GM19099 (cell line): Measurements from ENCODE around the gene XIRP2.

ENCODE experiments used
- POLR2A ChIP-seq: IDR thresholded peaks from 3 replicates; pipeline ENCODE4 v1.6.1; 2011; ENCODE audit warnings: low read depth; ENCODE audit not compliant: insufficient read length; ENCODE audit errors: extremely low read depth

Gene XIRP2

DNA sequence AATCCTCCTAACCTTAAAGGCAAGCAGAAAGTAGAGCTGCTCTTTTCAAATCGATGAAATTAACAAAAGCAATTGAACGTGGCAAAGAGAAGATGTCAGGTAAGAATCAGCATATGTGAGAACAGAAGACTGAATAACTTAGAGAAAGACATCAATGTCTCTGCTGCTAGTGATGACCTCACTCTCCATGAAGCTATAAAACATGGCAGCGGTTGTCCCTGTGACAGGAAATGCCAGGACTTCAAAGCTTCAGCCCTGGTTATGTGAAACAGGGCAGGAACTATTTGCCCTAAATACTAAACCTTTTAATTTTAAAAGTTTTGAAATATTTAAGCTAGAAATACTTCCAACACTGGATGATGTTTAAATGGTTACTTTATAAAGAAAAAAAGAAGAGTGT lies 383.7 kb downstream of the XIRP2 start:
- TF ChIP-seq POLR2A: no peak

DNA sequence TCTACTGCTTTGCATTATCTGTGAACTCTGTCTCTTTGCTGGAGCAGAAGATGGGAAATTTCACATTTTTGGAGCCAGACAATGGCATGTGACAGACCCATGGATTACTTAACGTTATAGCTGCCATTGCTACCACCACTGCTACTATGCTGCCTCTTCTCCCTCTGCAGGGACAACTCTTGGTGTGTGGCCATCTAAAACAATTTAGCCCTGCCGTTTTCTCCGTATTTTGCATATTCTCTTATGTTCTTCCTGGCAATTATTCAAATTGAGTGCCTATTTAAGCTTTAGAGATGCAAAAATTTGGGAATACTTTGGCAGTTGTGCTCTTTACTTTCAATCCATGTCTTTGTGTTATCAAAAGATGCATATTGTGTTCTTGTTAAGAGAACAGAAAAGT lies 386.8 kb downstream of the XIRP2 start:
- TF ChIP-seq POLR2A: no peak

DNA sequence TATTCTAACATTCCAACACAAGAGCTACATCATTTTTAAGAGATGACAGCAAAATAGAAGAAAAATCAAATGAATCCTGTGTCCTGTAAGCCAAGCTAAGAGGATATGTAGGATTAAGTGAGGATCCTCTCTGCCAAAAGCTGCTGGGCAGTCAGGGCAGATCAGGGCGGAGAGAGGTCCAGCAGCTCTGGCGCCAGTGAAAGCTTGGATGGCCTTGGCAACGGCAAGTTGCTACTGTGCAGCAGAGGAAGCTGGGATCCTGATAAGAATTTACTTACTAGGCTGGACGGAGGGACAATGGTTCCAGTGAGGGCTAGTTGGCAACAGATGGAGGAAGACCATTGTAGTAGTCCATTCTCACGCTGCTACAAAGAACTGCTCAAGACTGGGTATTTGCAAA lies 391.5 kb downstream of the XIRP2 start:
- TF ChIP-seq POLR2A: no peak

DNA sequence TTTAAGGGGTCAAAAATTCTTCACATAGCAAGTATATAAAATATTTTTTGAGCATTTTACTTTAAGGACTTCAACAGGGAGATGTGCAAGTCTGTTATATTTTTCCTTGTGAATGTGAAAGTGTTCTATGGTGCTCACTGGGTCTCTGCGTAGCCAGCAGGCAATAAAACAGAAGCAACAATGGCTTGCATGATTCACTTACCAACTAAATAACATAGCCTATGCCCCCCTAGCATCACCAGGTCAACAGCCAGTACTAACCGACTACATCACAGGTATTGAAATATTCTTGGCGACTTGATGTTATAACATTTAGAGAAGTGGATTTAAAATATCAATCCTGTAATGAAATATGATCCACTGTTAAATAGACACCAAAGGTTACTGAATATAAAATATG lies 398.9 kb downstream of the XIRP2 start:
- TF ChIP-seq POLR2A: no peak

DNA sequence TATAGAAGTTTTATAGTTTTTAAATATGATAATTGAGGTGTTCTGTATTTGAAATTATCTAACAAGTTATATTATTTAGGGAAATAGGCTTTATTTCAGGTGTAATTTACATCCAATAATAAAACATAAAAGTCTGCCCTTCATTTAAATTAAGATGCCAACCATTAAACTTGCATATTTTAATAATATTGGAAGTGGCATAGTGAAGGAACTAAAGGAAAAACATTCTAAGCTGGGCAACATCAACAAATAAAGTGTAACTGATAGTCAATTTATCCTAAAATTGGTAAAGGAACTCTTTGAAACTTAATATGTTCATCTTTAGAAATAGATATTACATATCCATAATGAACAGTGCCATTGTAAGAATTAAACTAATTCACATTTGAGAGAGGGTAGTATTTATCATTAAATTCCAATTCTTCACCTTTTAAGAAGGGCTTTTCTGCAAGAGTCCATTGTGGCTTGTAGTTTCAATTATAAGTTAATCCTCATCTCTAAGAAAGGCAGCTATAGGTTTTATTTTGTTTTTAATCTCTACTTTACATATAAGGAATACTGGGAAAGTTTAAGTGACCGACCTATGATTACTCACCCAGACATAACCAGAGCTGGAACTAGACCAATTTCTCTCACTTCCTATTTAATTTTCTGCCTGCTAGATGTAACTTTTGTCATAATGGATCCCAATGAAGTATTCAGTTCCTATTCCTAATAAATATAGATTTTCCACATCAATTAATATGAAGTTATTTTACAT lies 401.6 kb downstream of the XIRP2 start:
- no peak for TF ChIP-seq POLR2A

DNA sequence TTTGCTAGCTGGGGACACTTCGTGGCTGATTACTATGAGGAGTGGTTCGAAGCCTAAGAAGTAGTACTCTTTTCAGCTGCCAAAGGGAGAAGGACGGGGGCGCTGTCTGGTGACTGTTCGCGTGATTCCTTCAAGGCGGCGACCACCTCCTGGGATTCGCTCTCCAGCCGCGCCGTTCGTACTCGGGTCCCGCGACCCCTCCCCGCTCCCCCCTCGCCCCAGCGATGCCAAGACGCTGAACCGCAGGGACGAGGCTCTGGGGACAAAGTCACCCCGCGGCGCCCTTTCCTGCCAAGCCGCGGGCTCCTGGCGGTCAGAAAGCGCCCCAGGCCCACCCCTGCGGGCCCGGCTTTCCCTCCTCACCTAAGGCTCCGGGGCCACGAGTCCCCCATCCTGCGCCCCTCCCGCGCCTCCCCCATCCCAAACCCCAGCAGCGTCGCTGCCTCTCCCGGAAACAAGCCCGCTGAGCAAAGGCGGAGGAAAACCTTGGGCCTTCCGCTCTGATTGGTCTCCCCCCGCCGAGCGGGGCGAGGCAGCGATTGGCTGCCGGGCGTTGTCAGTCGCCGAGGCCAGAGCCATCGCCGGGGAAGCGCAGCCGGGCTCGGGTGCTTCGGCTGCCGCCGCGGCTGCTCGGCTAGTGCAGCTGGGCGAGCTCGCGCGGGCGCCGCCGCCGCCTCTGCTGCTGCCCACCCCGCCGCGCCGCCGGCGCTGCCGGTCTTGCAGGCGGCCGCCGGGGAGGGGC lies 404.3 kb downstream of the XIRP2 start, which contains the start of gene B3GALT1:
B3GALT1 (plus strand) TSS at position 572 of the 742 bp plus-strand sequence.
- peak; percentile 26 for TF ChIP-seq POLR2A

DNA sequence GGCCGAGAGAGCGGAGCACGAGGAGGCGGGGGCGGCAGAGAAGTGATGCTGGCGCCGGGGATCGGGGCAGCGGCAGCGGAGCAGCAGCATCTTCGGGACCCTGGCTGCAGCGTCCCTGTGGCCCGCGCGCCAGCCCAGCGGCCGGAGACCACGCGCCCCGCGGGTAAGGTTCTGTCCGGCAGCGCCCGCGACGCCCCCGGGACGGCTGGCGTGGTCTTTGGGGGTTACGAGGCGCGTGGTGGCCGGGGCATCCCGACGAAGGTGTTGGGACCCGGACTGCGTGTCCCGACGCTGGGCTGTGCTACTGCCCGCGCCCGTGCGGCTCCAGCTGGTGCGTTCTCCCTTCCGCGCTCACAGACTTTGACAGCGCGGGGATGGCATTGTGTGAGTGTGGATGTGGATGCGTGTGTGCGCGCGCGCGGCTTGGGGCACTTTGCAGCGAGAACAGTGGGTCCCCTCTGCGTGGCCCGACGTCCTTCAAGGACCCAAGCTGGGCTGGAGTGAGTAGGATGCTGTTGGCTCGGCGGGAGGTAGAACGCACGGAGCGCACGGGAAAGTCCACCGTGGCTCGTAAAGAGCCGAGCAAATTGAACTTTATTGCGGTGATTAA lies 405.0 kb downstream of the XIRP2 start:
- TF ChIP-seq POLR2A: no peak

DNA sequence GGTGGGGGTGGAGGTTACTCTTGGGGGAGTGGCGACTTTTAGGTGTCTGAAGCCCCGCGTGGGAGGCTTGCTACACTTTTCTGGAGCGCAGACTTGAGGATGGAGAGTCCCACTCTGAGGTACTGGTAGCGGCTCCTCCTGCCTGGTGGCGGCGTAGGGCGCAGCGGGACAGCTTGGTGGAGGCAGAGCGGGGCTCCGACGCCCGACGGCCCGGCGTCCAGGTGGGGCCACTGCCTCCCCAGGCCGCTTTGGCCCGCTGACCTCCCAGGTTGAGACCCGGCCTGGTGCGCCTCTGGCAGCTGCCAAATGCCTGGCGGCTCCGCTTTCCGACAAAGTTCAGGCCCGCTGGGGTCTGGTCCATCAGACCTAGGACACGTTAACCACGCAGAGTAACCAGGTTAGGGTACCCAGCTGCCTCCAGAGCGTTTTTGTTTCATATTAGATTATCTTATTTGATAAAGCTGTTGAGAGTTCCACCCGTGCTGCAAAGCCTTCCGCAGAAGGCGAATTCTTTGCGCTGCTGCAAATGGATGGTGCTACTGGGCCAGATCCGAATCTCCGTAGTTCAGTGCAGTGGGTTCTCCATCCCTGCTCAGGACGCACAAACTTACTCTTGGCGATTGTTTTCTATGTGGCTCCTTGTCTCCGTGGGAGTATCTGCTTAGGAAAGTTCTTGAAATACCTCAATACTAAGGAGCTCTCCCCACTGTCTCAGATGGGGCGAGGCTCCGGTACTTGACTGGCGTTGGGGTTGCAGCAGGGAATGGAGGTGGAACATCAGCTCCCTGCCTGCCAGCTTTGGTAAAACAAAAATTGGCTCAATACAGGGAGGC lies 405.9 kb downstream of the XIRP2 start:
- no peak for TF ChIP-seq POLR2A

DNA sequence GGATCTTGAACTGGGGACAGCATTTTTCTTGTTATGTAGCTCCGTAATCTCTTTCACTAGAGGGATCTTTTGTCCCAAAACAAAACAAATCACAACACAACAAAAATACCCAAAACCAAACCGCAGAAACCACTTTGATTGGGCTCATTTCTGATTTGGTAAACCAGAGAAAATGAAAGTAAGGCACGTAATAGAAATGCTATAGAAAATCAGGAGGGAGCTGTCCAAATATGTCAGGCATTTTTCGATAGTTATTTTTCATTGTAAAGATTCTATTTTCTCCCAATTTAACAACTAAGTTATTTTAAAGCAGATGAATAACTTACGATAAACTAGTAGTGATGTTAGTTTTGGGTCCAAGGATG lies 406.5 kb downstream of the XIRP2 start:
- TF ChIP-seq POLR2A: no peak

DNA sequence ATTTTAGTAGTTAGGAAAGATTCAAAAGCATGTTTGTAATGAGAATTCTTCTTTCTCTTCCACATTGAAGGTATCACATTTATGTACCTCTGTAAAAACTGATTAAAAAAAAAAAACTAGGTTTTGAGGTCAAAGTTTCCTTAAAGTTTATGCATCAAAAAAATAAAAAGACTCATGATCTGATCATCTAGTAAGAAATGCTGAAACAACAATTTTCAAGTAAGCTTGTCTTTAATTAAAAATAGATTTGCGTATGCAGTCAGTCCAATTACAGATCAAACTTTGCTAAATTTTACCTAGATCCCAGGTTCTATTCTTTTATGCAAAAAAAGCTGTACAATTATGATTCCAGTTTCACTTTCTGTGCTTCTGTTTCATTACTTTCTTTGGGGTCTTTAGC lies 409.0 kb downstream of the XIRP2 start:
- TF ChIP-seq POLR2A: no peak

DNA sequence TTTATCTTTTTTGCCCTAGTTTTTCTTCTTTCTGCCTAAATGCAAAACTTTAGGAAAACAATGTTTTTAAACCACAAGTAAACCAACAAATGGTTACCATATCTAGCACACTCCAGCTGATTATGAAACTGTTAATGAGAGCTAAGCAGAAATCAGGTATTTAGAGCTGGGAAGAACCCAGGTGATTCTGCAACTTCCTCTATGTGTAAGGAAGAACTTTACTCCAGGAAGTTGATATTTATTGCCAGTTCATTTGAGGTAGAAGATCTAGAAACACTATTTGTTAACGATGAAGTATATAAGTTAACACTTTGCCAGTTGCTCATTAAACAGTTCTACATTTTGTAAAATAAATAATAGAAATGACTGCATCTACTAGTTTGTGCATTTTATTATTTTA lies 409.7 kb downstream of the XIRP2 start:
- no peak for TF ChIP-seq POLR2A
